Measurements from ENCODE around the gene FIBCD1. TPM values are rescaled to one million over a fixed set of nuclear protein-coding genes. Genes with fewer than 3 reads are reported as not detected.

The FIBCD1 gene, protein sequence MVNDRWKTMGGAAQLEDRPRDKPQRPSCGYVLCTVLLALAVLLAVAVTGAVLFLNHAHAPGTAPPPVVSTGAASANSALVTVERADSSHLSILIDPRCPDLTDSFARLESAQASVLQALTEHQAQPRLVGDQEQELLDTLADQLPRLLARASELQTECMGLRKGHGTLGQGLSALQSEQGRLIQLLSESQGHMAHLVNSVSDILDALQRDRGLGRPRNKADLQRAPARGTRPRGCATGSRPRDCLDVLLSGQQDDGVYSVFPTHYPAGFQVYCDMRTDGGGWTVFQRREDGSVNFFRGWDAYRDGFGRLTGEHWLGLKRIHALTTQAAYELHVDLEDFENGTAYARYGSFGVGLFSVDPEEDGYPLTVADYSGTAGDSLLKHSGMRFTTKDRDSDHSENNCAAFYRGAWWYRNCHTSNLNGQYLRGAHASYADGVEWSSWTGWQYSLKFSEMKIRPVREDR
- 25.8 and 33.0 TPM in 2 replicates for total RNA-seq (2014; rRNA removed; shearing (Covaris generic); ENCODE audit: low replicate concordance)

DNA sequence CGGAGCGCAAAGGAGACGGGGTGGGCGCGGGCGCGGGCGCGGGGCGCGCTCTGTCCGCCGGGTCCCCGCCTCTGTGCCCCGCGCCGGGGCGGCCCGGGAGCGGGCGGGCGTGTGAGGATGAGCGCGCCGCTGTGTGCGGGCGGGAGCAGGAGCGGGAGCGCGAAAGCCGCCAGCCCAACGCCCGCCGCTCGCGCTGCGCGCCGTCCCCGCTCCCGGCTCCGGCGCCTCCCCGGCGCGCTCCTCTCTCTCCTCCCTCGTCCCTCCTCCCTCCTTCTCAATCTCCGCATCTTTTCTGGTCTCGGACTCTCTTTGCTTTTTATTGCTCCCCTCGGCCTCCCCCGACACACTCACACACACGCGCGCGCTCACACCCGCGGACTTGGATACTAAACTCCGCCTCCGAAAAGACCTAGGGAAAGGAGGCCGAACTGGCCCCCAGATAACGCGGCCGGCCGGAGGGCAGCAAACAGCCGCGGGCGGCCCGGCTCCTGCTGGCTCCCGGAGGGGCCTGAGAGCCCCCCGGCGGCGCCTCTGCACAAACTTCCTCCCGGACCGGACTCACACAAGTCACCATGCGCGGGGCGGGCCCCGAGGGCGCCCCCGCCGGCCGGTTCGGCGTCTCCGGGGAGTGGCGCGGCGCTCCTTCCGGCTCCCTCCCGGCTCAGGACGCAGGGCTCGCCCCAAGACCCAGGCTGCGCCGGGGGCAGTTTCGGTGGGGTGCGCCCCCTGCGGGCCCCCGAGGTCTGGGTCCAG lies at the start of gene FIBCD1:
FIBCD1 (minus strand) TSS at position 596 of the 753 bp plus-strand sequence. CDS start 640 bp downstream, outside the sequence.
- in situ Hi-C loops (cut with HindIII; ENCODE audit: low pct_unique_long_range_greater_than_20kb, low sequenced_read_pairs), result no loop called here
- peak; percentile 67 for DNase-seq (ENCODE audit: low read depth)

DNA sequence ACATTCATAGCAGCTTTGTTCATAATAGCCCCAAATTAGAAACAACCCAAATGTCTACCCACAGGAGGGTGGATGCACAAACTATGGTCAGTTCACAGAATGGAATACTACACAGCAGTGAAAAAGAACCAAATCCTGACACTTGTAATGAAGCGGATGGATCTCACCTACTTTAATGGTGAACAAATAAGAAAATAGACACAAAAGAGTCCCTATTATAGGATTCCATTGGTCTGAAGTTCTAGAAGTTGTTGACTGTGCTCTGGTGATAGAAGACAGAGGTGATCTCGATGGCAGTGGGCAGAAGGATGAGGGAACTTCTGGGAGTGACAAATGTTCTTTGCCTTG lies 49.3 kb upstream of the FIBCD1 start:
- in situ Hi-C loops (cut with HindIII; ENCODE audit: low pct_unique_long_range_greater_than_20kb, low sequenced_read_pairs), result no loop called here
- DNase-seq (ENCODE audit: low read depth), result no peak

DNA sequence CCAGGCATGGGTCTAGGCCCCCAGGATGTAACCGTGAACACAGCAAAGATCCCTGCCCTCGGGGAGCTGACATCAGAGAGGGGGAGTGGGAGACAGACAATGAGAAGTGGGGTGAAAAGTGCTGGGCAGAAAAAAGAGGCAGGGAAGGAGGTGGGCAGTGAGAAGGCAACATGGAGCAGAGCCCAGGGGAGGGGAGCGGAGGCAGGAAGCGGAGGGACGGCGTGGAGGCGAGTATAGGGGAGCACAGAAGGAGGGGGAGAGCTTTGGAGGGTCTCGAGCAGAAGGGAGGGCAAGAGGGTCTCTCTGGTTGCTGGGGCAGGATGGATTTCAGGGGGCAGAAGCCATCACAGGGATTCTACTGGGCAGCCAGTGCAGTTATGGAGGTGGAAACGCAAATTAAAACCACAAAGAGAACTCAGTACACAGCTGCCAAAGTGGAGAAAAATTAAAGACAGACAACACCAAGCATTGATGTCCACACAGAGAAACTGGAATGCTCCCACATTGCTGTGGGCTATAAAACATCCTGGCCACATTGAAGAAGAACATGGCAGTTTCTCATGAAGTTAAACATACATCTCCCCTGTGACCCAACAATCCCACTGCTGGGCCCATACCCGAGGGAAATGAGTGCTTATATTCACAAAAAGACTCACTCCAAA lies 48.8 kb upstream of the FIBCD1 start:
- in situ Hi-C loops (cut with HindIII; ENCODE audit: low pct_unique_long_range_greater_than_20kb, low sequenced_read_pairs), result no loop called here
- no peak for DNase-seq (ENCODE audit: low read depth)

DNA sequence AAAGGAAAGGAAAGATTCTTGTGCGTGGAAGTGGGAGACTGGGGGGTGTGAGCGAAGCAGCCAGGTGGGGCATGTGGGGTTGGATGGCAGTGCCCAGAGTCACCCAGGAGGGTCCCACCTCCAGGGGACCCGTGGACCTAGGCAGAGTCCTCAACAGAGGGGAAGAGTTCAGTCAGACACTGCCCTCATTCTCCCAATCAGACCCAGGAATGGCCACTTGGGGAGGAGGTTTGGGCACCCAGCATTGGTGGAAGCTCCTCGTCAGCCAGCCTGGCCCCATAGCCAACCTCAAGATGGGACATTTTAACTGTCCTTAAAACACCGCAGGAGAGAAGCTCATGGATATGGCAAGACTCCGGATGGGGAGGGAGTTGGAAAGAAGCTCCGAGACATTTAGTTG lies 48.0 kb upstream of the FIBCD1 start:
- no peak for DNase-seq (ENCODE audit: low read depth)
- in situ Hi-C loops (cut with HindIII; ENCODE audit: low pct_unique_long_range_greater_than_20kb, low sequenced_read_pairs), result no loop called here

DNA sequence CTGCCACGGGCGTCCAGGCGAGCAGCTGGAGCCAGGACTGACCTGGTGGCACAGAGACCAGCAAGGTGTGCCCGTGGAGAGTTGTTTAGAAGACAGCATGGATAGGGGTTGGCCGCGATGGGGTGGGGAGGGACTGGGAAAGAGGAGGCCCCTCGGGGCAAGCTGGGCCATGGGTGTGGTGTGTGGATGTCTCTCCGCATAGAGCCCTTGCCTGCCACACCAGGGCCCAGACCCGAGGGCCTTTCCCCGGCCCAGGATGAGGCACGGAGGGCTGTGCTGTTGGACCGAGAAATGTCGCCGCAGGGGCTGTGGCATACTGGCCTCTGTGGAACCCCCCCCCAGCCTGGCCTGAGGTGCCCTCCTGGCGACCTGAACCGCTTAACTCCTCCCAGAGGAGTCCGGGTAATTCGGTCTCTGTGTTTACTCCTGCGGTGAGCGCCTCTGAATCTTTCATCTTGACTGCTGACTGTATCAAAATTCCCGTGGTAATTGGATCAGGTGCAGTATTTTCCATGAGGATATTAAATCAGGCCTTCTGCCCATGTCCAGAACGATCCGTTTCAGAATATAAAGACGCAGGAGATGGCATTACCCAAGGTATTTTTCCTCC lies 47.4 kb upstream of the FIBCD1 start:
- DNase-seq (ENCODE audit: low read depth), result no peak
- in situ Hi-C loops (cut with HindIII; ENCODE audit: low pct_unique_long_range_greater_than_20kb, low sequenced_read_pairs), result no loop called here

DNA sequence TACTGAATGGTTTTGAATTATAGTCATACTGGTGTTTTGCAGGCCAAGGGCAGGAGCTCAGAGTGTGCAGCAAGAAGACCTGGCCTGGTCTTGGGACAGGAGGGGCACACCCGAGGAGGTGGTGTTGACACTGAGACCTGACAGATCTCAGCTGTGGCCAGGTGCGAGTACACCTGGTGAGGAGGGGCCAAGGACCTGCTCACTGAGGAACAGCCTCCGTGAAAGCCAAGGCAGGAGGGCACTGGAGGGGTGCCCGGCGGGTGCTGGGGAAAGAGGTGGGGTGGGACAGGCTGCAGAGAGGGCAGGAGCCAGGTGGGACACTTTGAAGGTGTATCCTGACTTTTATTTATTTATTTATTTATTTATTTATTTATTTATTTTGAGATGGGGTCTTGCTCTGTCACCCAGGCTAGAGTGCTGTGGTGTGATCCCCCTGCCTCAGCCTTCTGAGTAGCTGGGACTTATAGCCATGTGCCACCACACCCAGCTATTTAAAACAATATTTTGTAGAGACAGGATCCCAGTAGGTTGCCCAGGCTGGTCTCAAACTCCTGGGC lies 46.6 kb upstream of the FIBCD1 start:
- in situ Hi-C loops (cut with HindIII; ENCODE audit: low pct_unique_long_range_greater_than_20kb, low sequenced_read_pairs), result no loop called here
- no peak for DNase-seq (ENCODE audit: low read depth)

DNA sequence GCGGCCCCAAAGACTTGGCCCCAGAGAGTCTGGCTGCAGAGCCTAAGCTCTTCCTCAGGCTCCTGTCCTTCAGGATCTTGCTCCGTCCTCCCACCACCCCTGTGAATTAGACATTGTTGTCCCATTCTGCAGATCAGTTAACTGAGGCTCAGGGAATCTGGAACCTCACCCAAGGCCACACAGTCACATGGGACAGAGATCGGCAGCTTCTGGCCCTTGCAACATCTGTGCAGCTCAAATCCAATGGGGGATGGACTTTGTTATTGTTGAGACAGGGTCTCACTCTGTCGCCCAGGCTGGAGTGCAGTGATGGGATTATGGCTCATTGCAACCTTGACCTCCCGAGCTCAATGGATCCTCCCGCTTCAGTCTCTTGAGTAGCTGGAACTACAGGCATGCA lies 46.0 kb upstream of the FIBCD1 start:
- DNase-seq (ENCODE audit: low read depth), result no peak
- in situ Hi-C loops (cut with HindIII; ENCODE audit: low pct_unique_long_range_greater_than_20kb, low sequenced_read_pairs), result no loop called here

DNA sequence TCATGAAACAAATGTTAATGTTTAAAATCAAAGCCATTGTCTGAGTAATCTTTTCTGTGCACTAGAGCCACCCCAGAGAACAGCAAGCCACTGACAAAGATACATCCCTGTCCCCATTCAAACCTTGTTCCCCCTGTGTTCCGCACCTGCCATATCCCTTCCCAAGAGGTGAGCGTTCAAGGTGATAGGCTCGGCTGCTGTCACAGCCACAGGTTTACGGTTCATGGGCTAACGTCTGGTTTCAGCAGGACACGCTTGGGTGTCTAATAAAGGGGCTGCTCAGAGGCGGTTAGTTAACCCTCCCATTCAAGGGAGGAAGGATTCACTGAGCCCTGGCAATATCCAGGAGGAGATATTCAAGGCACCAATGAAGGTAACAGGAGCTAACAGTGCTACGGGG lies 45.5 kb upstream of the FIBCD1 start:
- DNase-seq (ENCODE audit: low read depth), result no peak
- in situ Hi-C loops (cut with HindIII; ENCODE audit: low pct_unique_long_range_greater_than_20kb, low sequenced_read_pairs), result no loop called here

DNA sequence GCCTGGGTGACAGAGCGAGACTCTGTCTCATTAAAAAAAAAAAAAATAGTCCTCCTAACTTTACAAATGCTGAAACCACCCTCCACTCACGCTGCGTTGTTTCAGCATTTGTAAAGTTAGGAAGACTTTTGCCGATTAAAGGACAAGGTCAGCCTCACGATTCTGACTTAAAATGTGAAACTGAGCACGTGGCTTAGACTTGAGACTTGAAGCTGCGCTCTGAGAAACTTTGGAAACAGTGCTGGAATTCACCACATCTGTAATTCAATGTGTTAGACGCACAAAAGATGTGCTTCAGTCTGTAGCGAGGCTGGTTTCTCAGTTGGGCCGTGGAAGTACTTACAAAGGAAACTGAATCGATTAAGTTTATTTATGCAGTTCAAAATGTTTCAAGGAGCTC lies 44.9 kb upstream of the FIBCD1 start:
- DNase-seq (ENCODE audit: low read depth), result no peak
- in situ Hi-C loops (cut with HindIII; ENCODE audit: low pct_unique_long_range_greater_than_20kb, low sequenced_read_pairs), result no loop called here

DNA sequence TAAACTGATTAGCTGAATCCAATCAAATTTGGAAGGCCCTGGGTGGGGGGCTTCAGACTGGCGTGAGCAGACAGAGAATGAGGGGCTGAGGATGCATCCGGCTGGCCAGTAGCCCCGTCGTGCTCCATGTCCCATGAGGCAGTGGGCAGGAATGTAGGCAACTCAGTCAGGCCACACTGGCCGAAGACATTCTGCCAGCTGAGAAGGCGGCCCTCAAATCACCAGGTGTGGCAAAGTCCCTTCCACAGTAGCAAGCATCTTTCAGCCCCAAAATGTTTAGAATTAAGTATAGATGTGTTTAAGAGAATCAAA lies 44.3 kb upstream of the FIBCD1 start:
- DNase-seq (ENCODE audit: low read depth), result no peak
- in situ Hi-C loops (cut with HindIII; ENCODE audit: low pct_unique_long_range_greater_than_20kb, low sequenced_read_pairs), result no loop called here

DNA sequence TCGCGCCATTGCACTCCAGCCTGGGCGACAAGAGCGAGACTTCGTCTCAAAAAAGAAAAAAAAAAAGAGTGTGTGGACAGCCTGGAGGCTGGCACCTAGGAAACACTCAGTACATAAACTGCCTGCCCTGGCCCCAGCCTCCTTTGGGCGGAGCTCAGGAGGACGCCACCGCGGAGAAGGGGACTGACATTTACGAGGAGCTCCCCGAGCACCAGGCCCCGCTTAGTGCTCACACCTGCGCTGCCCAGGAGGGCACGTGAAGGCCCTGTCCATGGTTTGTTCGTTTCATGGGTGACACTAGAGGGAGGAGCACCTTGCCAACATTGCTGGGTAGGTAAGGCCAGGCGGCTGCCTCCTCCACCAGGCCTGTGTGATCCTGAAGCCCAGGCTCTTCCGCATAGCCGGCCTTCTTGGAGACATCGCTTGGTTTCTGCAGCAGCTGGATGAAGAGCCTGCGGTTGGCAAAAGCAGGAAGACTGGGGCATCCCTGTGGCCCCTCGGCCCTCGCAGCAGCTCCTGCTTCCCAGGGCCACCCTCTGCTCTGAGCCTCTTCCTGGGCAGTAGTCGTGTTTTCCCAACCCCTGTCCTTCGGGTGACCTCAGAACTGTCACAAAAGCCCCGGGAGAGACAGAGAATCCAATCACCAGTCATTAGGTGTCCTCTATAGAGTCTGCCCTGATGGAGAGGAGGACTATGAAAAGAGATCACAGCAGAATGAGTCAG lies 43.8 kb upstream of the FIBCD1 start:
- DNase-seq (ENCODE audit: low read depth), result no peak
- in situ Hi-C loops (cut with HindIII; ENCODE audit: low pct_unique_long_range_greater_than_20kb, low sequenced_read_pairs), result no loop called here

DNA sequence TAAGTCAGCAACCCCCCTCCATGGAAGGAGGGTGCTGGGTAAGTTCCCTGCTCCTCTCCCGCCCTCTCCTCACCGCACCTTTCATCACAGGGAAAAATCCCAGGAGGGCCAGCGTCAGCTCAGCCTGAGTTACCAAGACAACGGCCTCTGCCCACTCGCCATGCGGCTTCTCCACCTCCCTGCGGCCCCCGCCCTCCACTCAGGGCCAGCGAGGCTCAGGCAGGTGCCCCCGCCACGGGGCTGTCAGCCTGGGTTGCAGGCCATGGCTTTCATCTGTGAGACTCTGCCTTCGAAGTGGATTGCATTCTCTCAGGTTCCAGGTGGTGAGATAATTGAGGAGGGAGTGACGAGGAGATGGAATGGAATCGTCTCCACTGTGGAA lies 42.7 kb upstream of the FIBCD1 start:
- DNase-seq (ENCODE audit: low read depth), result no peak
- in situ Hi-C loops (cut with HindIII; ENCODE audit: low pct_unique_long_range_greater_than_20kb, low sequenced_read_pairs), result no loop called here

DNA sequence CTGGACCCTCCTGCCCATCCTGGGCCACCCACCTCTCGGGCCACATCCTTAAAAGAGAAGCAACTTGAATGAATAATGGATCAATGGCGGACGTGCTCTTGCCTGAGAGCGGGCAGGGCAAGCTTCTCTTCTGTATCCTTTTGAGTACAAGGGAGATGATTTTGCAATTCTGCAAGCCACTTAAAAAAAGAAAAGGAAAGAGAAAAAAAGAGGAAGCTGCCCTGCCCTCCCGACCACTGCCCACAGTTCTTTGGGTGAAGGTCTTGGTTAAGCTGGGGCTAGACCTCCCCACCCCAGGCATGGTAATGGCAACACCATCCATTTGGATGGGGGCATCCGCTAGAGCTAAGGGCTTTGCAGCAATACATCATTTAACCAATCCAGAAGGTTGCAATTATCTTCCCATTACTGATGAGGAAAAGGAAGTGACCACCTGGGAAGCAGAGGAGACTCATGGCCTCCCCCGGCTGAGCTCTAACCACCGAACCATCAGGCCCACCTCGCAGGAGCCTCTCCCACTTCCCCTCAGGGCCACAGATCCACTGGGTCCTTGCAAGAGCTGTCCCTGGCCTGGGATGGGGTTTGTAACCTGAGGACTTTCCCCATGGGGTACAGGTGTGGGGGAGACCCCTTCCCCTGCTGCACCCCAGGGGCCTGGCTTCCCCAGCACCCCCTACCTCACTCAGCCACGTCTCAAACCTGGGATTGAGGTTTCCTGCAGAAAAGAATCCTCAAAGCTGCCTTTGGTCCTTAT lies 42.1 kb upstream of the FIBCD1 start:
- no peak for DNase-seq (ENCODE audit: low read depth)
- in situ Hi-C loops (cut with HindIII; ENCODE audit: low pct_unique_long_range_greater_than_20kb, low sequenced_read_pairs), result no loop called here

DNA sequence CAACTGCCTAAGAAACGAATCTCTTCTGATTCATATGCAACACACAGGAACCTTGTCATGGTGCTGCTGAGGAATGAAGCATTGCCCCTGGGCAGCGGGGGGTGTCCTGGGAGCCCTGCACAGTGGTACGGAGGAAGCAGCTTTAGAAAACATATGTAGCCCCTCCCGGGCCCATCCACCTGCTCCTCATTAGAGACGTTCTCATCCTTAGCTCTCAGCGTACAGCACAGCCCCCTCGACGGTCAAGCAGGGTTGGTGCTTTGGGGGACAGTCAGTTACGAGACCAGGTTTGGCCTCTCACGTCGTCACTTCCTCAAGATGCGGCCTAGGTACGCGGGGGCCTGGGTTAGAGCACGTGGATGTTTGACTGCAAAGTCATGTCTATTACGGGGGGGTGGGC lies 41.5 kb upstream of the FIBCD1 start:
- in situ Hi-C loops (cut with HindIII; ENCODE audit: low pct_unique_long_range_greater_than_20kb, low sequenced_read_pairs), result no loop called here
- no peak for DNase-seq (ENCODE audit: low read depth)

DNA sequence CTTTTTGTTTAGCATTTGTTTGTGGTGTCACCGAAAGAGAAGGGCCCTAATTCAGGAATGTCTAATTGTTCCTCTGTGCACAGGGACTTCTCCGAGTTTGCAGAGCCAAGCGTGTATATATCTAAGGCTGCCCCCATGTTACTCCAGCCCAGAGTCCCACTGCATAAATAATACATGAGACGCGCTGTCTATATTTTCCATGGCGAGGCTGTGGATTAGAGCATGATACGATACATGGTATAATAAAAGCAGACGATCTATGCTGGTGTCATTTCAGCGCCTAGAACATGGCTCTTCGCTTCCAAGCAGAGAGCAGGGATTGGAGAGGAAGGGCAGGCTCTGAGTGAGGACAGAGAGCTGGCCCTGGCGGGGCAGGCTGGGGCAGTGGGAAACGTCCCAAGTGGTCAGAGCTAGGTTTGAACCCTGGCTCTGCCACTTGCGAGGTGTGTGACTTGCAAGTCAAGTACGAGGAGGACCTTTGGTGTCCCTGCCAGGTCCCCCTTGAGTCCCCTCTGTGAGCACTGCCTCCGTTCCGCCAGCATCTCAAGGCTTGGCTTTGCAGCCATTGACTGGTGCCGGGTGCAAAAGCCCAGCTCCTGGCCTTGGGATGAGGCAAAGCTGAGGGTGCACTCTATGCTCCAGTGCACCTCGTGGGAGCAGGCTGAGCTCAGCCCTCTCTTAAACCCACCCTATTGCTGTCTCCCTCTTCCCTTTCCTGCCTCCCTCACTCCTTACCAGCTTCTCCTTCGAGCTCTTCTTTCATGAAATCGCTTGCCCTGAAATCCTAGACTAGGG lies 40.7 kb upstream of the FIBCD1 start:
- in situ Hi-C loops (cut with HindIII; ENCODE audit: low pct_unique_long_range_greater_than_20kb, low sequenced_read_pairs), result no loop called here

DNA sequence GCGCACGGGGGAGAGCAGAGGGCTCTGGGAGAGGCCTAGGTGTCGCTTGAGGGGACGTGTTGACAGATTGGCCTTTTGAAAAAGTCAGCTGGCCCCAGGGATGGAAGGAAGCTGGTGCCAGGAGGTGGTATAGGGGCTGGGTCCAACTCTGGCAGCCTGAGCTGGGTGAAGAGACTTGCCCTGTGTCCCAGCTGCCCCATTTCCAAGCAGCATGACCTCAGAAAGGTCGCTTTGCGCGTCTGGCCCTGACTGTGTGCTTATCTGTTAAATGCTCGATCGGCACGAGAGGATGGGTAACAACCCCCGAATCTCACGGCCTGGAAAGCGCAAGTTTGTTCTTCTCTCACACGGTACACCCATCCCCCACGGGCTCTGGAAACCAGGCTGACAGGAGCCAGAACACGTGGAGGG lies 38.8 kb upstream of the FIBCD1 start:
- no peak for DNase-seq (ENCODE audit: low read depth)
- in situ Hi-C loops (cut with HindIII; ENCODE audit: low pct_unique_long_range_greater_than_20kb, low sequenced_read_pairs), result no loop called here

More for the DNA sequence above, 40.7 kb upstream of the FIBCD1 start:
- DNase-seq (ENCODE audit: low read depth), result no peak

Measured in Caki2 (cell line).